GM13977 (cell line): Measurements from ENCODE around the gene SMIM28.

Experiments
- DNase-seq: peaks from one replicate; pipeline ENCODE4 v3.0.0; 2012; ENCODE audit warnings: low spot score
- CTCF ChIP-seq: IDR thresholded peaks from 2 replicates; pipeline ENCODE4 v1.5.1; 2012; ENCODE audit warnings: mild to moderate bottlenecking, control low read depth; ENCODE audit not compliant: insufficient read depth; ENCODE audit errors: extremely low read depth, missing control alignments
- in situ Hi-C: fragments of 300-500 bp; cut with MboI; formaldehyde crosslinking; loops from one replicate; pipeline ENCODE4 v1.12.0; 2022; ENCODE audit warnings: low sequenced_read_pairs, low pct_unique_long_range_greater_than_20kb, mixed read lengths, inconsistent platforms; ENCODE audit not compliant: unreplicated experiment

SMIM28 gene

GRCh38 chr6:138432063-138432356 is 54.3 kb downstream of the SMIM28 start:
- no peak for DNase-seq
- no peak for TF ChIP-seq CTCF

More at GRCh38 chr6:138432063-138432356, 54.3 kb downstream of the SMIM28 start:
- in situ Hi-C loops = no loop called here
